Activated CD4-positive, alpha-beta memory T cell treated with anti-CD3 and anti-CD28 coated beads for 36 hours (primary cell): Measurements from ENCODE around the gene DDX56. TPM values are rescaled to one million over a fixed set of nuclear protein-coding genes. Genes with fewer than 3 reads are reported as not detected.

Experiments used
- CTCF ChIA-PET: fragments of 350-600 bp; sonication (Branson Sonifier 250); formaldehyde crosslinking; loops from one replicate; lab custom pipeline; 2021; ENCODE audit warnings: antibody characterized with exemption, inconsistent platforms; lab: Charles Lee
- POLR2A ChIA-PET: fragments of 350-600 bp; sonication (Branson Sonifier 250); formaldehyde crosslinking; loops from one replicate; lab custom pipeline; 2021; ENCODE audit warnings: antibody characterized with exemption; lab: Charles Lee
- DNase-seq: peaks from one replicate; pipeline ENCODE4 v3.0.0-alpha.2; 2020
- H3K27ac Mint-ChIP-seq: one replicate; pipeline ENCODE4 v1.8.0; 2021; ENCODE audit warnings: mixed read lengths
- H3K27me3 Mint-ChIP-seq: one replicate; pipeline ENCODE4 v1.8.0; 2021; ENCODE audit warnings: mixed read lengths
- H3K36me3 Mint-ChIP-seq: one replicate; pipeline ENCODE4 v1.8.0; 2021; ENCODE audit warnings: mixed read lengths
- H3K4me1 Mint-ChIP-seq: one replicate; pipeline ENCODE4 v1.8.0; 2021; ENCODE audit warnings: low read depth, mixed read lengths
- H3K4me3 Mint-ChIP-seq: one replicate; pipeline ENCODE4 v1.8.0; 2021; ENCODE audit warnings: mild to moderate bottlenecking, mixed read lengths
- H3K9me3 Mint-ChIP-seq: one replicate; pipeline ENCODE4 v1.8.0; 2021; ENCODE audit warnings: mixed read lengths
- intact Hi-C: fragments of 100-400 bp; cut with micrococcal nuclease; formaldehyde crosslinking; loops from one replicate; pipeline ENCODE4 v1.15.1; 2023
- total RNA-seq, 2 experiments: library from RNA; stranded (reverse); gene quantifications; one replicate each; pipeline ENCODE4 v1.2.3, GENCODE V29; 2021

DDX56 gene, protein sequence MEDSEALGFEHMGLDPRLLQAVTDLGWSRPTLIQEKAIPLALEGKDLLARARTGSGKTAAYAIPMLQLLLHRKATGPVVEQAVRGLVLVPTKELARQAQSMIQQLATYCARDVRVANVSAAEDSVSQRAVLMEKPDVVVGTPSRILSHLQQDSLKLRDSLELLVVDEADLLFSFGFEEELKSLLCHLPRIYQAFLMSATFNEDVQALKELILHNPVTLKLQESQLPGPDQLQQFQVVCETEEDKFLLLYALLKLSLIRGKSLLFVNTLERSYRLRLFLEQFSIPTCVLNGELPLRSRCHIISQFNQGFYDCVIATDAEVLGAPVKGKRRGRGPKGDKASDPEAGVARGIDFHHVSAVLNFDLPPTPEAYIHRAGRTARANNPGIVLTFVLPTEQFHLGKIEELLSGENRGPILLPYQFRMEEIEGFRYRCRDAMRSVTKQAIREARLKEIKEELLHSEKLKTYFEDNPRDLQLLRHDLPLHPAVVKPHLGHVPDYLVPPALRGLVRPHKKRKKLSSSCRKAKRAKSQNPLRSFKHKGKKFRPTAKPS
- 10 to 100 TPM; 84.0 to 87.0 TPM for total RNA-seq

DNA sequence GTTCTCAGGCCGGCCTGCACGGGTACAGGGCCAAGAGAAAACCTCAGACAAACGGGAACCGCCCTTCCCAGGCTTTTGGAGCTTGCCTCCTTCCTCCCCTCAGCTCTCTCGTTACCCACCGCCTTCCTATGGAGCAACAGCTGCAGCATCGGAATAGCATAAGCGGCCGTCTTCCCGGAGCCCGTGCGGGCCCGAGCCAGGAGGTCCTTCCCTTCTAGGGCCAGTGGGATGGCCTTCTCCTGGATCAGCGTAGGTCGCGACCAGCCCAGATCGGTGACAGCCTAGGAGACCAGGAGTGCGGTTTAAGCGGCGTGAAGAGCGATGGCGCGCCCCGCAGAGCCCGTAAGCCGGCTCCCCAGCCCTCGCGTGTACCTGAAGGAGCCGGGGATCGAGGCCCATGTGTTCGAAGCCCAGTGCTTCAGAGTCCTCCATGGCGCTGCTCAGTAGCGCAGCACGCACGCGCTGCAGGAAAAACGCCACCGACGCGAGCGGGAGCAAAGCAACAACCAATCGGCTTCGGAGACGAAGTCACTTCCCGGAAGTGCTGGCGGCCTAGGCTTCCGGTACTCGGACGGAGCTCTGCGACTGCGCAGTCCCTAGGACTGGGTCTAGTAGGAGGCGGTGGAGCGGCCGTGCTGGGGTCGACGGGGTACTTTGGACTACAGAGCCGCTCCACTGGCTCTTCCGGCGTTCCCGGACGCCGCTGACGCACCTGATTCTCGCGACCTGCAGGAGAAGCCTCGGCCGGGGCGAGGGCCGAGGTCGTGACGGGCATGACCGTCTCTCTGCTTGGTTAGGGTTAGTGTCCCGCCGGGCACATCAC lies at the start of gene DDX56:
DDX56 (minus strand) TSS at position 445 of the 823 bp plus-strand sequence; CDS start at position 432, 13 bp downstream.
- ChIA-PET CTCF (interaction anchor here (0.6 to 4.5 kb wide), 4 partner anchors 8 to 513 kb away, joined by 3 to 35 read pairs (median 6); partner anchors contain the start of gene H2AZ2), POLR2A (interaction anchor here (0.6 to 2.5 kb wide), 14 partner anchors 8 to 538 kb away, joined by 3 to 23 read pairs (median 6); partner anchors contain the start of genes NUDCD3, OGDH, TBRG4 and TMED4)
- H3K27me3 Mint-ChIP-seq: no peaks in the 10 kb centered on the region
- no peaks in the 10 kb centered on the region for H3K9me3 Mint-ChIP-seq
- H3K36me3 Mint-ChIP-seq: peaks cover 63% of the 10 kb centered on the region
- intact Hi-C loops: loop anchor here (1.0 kb wide), 2 partner anchors 9 to 312 kb away; partner anchors contain the start of genes PURB and TMED4
- DNase-seq: peak; percentile 97
- peaks cover 43% of the 10 kb centered on the region for H3K4me1 Mint-ChIP-seq
- H3K27ac Mint-ChIP-seq: peak within 1 kb of the TSS; percentile 91
- H3K4me3 Mint-ChIP-seq: peak within 1 kb of the TSS; percentile 92

DNA sequence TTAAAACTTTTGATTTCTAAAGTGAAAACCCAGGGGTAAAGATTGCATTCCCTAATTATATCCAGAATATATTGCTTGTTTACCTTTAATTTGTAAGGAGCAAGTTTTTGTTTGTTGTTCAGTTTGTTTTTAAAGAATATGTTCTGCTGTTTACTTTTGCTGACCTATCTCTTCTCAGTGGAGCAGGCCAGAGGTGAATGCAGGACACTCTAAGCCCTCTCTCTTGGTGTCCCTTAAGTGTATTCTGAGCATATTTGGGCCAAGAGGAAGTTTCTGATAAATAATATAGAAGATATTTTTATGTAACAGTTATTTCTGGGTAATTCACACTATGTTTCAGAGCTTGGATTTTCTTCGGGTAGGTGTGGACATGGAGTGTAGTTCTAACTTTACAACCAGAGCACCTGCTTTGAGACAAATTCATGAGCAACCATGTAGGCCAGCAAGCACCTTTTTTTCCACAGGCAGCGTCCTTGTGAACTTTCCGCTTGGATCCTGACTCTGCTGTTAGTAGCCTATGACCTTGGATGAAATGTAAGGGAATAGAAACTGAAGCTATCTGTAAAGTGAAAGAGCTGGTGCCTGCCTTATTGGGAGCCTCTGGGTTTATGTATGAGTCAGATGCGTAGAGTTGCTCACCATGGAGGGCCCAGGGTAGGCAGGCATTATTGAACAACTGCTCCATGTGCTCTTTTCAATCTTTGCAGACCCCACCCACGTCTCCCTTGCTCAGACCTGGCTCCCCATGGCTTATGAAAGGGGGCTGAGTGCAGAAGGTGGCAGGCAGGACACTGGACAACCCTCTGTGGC lies 48.8 kb upstream of the DDX56 start:
- peaks cover 92% of the 10 kb centered on the region for H3K4me1 Mint-ChIP-seq
- CTCF ChIA-PET: interaction anchor here (0.5 to 2.8 kb wide), 6 partner anchors 14 to 235 kb away, joined by 3 to 11 read pairs (median 4); no protein-coding TSS in a partner anchor
- H3K9me3 Mint-ChIP-seq: no peaks in the 10 kb centered on the region
- peak; percentile 74 for DNase-seq
- peak overlapping the region; percentile 93 for H3K27ac Mint-ChIP-seq
- H3K4me3 Mint-ChIP-seq: peak overlapping the region; percentile 69
- H3K27me3 Mint-ChIP-seq: no peaks in the 10 kb centered on the region
- H3K36me3 Mint-ChIP-seq: peaks cover 31% of the 10 kb centered on the region
- intact Hi-C loops: no loop called here
- POLR2A ChIA-PET: interaction anchor here (1.0 to 4.0 kb wide), 5 partner anchors 9 to 175 kb away, joined by 5 to 30 read pairs (median 10); partner anchors contain the start of gene OGDH

DNA sequence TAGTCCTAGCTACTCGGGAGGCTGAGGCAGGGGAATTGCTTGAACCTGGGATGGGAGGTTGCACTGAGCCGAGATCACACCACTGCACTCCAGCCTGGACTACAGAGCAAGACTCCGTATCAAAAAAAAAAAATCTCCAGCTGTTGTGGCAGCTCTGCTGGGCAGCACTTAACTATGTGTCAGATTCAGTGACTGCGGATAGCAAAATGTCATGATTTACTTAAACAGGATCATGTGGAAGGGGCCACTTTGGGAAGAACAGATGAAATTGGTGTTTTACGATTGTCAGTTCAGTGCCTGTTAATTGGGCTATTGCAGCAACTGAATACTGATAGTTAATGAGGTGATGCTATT lies 48.0 kb upstream of the DDX56 start:
- Mint-ChIP-seq H3K9me3 (no peaks in the 10 kb centered on the region), H3K27ac (peak overlapping the region; percentile 93), H3K27me3 (no peaks in the 10 kb centered on the region), H3K36me3 (peaks cover 30% of the 10 kb centered on the region), H3K4me1 (peaks cover 98% of the 10 kb centered on the region), H3K4me3 (no peak overlapping the region)
- intact Hi-C loops: no loop called here
- DNase-seq: no peak
- ChIA-PET CTCF (interaction anchor here (2.8 kb wide), 1 partner anchor 17 kb away, joined by 11 read pairs; no protein-coding TSS in a partner anchor), POLR2A (interaction anchor here (1.0 to 2.3 kb wide), 3 partner anchors 10 to 176 kb away, joined by 5 to 10 read pairs (median 6); no protein-coding TSS in a partner anchor)

DNA sequence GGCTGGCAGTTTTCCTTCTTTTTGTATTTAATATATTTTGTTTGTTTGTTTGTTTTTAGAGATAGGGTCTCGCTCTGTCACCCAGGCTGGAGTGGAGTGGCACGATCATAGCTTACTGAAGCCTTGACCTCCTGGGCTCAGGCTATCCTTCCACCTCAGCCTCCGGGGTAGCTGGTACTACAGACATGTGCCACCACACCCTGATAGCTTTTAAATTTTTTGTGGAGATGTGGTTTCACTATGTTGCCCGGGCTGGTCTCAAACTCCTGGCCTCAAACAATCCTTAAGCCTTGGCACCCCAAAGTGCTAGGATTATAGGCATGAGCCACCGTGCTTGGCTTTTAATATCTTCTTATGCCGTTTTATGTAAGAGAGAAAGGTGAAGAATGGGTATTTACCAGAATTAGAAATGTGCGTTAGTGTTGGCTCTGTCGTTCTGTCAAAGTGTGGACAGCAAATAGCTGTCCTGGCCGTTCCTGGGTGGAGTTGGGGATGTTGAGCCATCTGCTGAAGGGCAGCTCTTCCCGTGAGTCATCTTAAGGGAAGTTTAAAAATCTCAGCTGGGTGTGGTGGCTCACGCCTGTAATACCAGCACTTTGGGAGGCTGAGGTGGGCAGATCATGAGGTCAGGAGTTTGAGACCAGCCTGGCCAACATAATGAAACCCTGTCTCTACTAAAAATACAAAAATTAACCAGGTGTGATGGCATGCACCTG lies 47.5 kb upstream of the DDX56 start:
- peak overlapping the region; percentile 52 for H3K27ac Mint-ChIP-seq
- H3K9me3 Mint-ChIP-seq: no peaks in the 10 kb centered on the region
- H3K36me3 Mint-ChIP-seq: peaks cover 27% of the 10 kb centered on the region
- DNase-seq: no peak
- H3K27me3 Mint-ChIP-seq: no peaks in the 10 kb centered on the region
- POLR2A ChIA-PET: interaction anchor here (0.9 to 2.3 kb wide), 5 partner anchors 11 to 176 kb away, joined by 3 to 10 read pairs (median 5); partner anchors contain the start of gene OGDH
- CTCF ChIA-PET: interaction anchor here (2.8 kb wide), 1 partner anchor 17 kb away, joined by 11 read pairs; no protein-coding TSS in a partner anchor
- peaks cover 94% of the 10 kb centered on the region for H3K4me1 Mint-ChIP-seq
- H3K4me3 Mint-ChIP-seq: no peak overlapping the region
- intact Hi-C loops: no loop called here

DNA sequence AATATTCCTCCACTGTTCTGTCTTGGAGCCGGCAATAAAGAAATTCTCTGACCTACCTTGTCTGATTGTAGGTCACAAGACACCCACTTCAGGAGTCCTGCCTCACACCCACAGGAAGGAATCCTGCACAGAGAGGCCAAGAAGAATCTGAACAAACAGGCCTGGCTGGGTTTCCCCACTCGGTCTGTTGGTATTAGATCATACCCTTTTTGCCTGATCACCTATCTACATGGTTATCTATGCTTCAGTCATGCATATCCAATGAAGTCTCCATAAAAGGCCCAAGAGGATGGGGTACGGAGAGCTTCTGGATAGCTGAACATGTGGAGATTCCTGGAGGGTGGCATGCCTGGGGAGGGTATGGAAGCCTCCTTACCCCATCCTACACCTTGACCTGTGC lies 45.0 kb upstream of the DDX56 start:
- intact Hi-C loops: loop anchor here (5.0 kb wide), 1 partner anchor 359 kb away; the partner anchor contains the start of gene MYO1G

DNA sequence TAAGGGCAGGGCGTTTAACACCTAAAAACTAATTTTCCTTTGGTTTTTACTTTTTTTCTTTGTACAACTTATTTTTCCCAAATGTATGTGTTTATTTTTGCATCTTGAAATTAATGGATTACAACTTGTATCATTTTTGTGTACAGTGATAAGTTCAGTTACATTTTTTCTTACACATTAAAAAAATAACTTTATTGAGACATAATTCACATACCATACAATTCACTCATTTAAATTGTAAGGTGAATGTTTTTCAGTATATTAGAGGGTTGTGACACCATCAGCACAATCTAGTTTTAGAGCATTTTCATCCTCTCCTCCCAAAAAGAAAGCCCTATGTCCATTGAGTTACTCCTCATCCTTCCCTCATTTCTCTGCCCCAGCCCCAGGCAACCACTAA lies 44.3 kb upstream of the DDX56 start:
- POLR2A ChIA-PET: interaction anchor here (1.3 to 1.9 kb wide), 5 partner anchors 11 to 180 kb away, joined by 5 to 34 read pairs (median 21); partner anchors contain the start of gene OGDH
- intact Hi-C loops: loop anchor here (5.0 kb wide), 1 partner anchor 359 kb away; the partner anchor contains the start of gene MYO1G
- H3K4me1 Mint-ChIP-seq: peaks cover 84% of the 10 kb centered on the region
- peak overlapping the region; percentile 45 for H3K4me3 Mint-ChIP-seq
- H3K27ac Mint-ChIP-seq: peak overlapping the region; percentile 95
- H3K27me3 Mint-ChIP-seq: no peaks in the 10 kb centered on the region
- H3K9me3 Mint-ChIP-seq: no peaks in the 10 kb centered on the region
- DNase-seq: no peak
- CTCF ChIA-PET: interaction anchor here (2.2 kb wide), 1 partner anchor 21 kb away, joined by 10 read pairs; no protein-coding TSS in a partner anchor
- H3K36me3 Mint-ChIP-seq: peaks cover 11% of the 10 kb centered on the region

More for the DNA sequence above, 45.0 kb upstream of the DDX56 start:
- DNase-seq: peak; percentile 64
- Mint-ChIP-seq H3K27ac (peak overlapping the region; percentile 95), H3K27me3 (no peaks in the 10 kb centered on the region), H3K4me3 (peak overlapping the region; percentile 9), H3K36me3 (peaks cover 12% of the 10 kb centered on the region), H3K4me1 (peaks cover 89% of the 10 kb centered on the region), H3K9me3 (no peaks in the 10 kb centered on the region)
- ChIA-PET POLR2A (interaction anchor here (1.3 kb wide), 1 partner anchor 20 kb away, joined by 6 read pairs; no protein-coding TSS in a partner anchor), CTCF (interaction anchor here (0.8 to 1.1 kb wide), 2 partner anchors 20 to 179 kb away, joined by 3 to 5 read pairs; no protein-coding TSS in a partner anchor)

DNA sequence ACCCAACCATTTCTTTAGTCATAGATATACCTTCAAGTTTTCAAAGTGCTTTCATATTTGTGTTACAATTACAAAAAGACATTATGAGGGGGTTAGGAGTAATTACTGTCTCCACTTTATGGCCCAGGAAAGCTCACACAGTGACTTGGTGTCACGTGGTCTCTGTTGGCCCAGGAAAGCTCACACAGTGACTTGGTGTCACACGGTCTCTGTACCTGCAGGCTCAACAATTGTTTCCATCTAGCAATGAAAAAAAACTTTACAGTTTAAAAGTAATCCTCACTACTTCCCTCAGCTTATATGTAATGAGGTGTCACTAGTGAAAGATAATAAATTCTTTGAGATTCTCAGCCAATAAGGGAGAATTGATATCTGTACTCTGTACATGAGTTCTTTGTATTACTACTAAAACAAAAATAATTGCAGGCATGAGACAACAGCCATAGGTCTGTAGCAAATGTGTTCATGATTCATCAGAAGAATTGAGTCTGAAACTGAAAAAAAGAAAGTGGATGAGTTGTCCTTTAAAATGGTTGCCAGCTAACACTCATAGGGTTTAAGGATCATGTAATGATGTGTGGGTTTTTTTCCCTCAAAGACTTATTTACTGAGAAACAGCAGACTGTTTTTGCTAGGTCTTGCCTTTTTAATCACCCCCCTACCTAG lies 43.6 kb upstream of the DDX56 start:
- POLR2A ChIA-PET: interaction anchor here (1.2 to 1.9 kb wide), 6 partner anchors 10 to 181 kb away, joined by 3 to 34 read pairs (median 14); partner anchors contain the start of gene OGDH
- CTCF ChIA-PET: interaction anchor here (1.2 to 2.2 kb wide), 4 partner anchors 9 to 119 kb away, joined by 3 to 10 read pairs (median 6); no protein-coding TSS in a partner anchor
- Mint-ChIP-seq H3K9me3 (no peaks in the 10 kb centered on the region), H3K27ac (peak overlapping the region; percentile 95), H3K36me3 (peaks cover 11% of the 10 kb centered on the region), H3K27me3 (no peaks in the 10 kb centered on the region), H3K4me1 (peaks cover 78% of the 10 kb centered on the region), H3K4me3 (peak overlapping the region; percentile 49)
- intact Hi-C loops: loop anchor here (1.0 to 5.0 kb wide), 6 partner anchors 11 to 360 kb away; partner anchors contain the start of genes H2AZ2, MYO1G and OGDH
- peak; percentile 73 for DNase-seq

DNA sequence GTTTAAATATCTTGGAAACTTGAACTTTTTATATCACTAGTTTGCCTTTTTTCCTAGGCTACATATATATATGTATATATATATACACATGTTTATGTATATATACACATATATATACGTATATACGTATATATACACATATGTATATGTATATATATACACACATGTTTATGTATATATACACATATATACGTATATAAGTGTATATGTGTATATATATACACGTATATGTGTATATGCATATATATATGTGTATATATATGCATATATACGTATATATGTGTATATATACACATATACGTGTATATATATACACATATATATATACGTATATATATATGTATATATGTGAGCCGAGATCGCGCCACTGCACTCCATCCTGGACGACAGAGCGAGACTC lies 42.8 kb upstream of the DDX56 start:
- H3K9me3 Mint-ChIP-seq: no peaks in the 10 kb centered on the region
- H3K36me3 Mint-ChIP-seq: peaks cover 11% of the 10 kb centered on the region
- POLR2A ChIA-PET: interaction anchor here (0.6 to 1.9 kb wide), 7 partner anchors 9 to 182 kb away, joined by 3 to 34 read pairs (median 6); partner anchors contain the start of gene OGDH
- H3K27me3 Mint-ChIP-seq: no peaks in the 10 kb centered on the region
- H3K4me3 Mint-ChIP-seq: no peak overlapping the region
- peaks cover 75% of the 10 kb centered on the region for H3K4me1 Mint-ChIP-seq
- H3K27ac Mint-ChIP-seq: no peak overlapping the region
- CTCF ChIA-PET: interaction anchor here (1.2 to 2.2 kb wide), 4 partner anchors 8 to 120 kb away, joined by 3 to 10 read pairs (median 6); no protein-coding TSS in a partner anchor
- intact Hi-C loops: loop anchor here (5.0 kb wide), 1 partner anchor 361 kb away; the partner anchor contains the start of gene MYO1G
- DNase-seq: no peak

DNA sequence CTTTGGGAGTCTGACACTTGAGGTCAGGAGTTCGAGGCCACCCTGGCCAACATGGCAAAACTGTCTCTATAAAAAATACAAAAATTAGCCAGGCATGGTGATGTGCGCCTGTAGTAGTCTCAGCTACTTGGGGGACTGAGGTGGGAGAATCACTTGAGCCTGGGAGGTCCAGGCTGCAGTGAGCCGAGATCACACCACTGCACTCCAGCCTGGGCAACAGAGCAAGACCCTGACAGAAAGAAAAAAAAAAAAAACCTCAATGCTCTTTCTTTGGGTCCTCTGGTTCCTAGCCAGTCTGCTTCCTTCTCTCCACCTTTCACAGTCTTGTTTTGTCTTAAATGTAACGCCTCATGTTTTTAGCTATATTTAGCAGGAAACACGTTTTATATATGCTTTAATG lies 42.1 kb upstream of the DDX56 start:
- Mint-ChIP-seq H3K9me3 (no peaks in the 10 kb centered on the region), H3K4me1 (peaks cover 68% of the 10 kb centered on the region), H3K27me3 (no peaks in the 10 kb centered on the region), H3K4me3 (no peak overlapping the region), H3K36me3 (peaks cover 8% of the 10 kb centered on the region), H3K27ac (peak overlapping the region; percentile 65)
- ChIA-PET CTCF (interaction anchor here (2.2 kb wide), 1 partner anchor 23 kb away, joined by 10 read pairs; no protein-coding TSS in a partner anchor), POLR2A (interaction anchor here (0.6 to 0.7 kb wide), 3 partner anchors 9 to 264 kb away, joined by 3 to 4 read pairs (median 3); partner anchors contain the start of gene OGDH)
- DNase-seq: no peak
- intact Hi-C loops: loop anchor here (5.0 kb wide), 1 partner anchor 362 kb away; the partner anchor contains the start of gene MYO1G
